Mesothelial cell of epicardium (in vitro differentiated cells): Measurements from ENCODE around the gene SLC38A1. TPM values are rescaled to one million over a fixed set of nuclear protein-coding genes. Genes with fewer than 3 reads are reported as not detected.

Source experiments
- DNase-seq, 2 experiments: peaks; one replicate each; pipeline ENCODE4 v3.0.0; 2021; ENCODE audit warnings: low spot score in 2 of 2; ENCODE audit not compliant: unreplicated experiment in 2 of 2
- H3K27ac Mint-ChIP-seq: 2 replicates; pipeline ENCODE4 v1.8.0; 2021; ENCODE audit warnings: mixed read lengths
- H3K27me3 Mint-ChIP-seq: 2 replicates; pipeline ENCODE4 v1.8.0; 2021; ENCODE audit warnings: low read depth, mixed read lengths
- H3K36me3 Mint-ChIP-seq: 2 replicates; pipeline ENCODE4 v1.8.0; 2021; ENCODE audit warnings: mixed read lengths
- H3K4me1 Mint-ChIP-seq: 2 replicates; pipeline ENCODE4 v1.8.0; 2021; ENCODE audit warnings: mixed read lengths
- H3K4me3 Mint-ChIP-seq: 2 replicates; pipeline ENCODE4 v1.8.0; 2021; ENCODE audit warnings: mild to moderate bottlenecking, moderate library complexity, mixed read lengths
- H3K9me3 Mint-ChIP-seq: 2 replicates; pipeline ENCODE4 v1.8.0; 2021; ENCODE audit warnings: mixed read lengths
- total RNA-seq: library from RNA; stranded (reverse); gene quantifications from 3 replicates; pipeline ENCODE4 v1.2.1, GENCODE V29; 2021
- TF ChIP-seq, protein P1 (sequence below): fragments of 200-600 bp; sonication (generic); IDR thresholded peaks from one replicate; pipeline ENCODE4 v1.5.0; 2021; ENCODE audit warnings: antibody characterized with exemption; ENCODE audit not compliant: unreplicated experiment

SLC38A1 gene
- total RNA-seq, 1 donor from 2014 or later = 114 TPM

DNA sequence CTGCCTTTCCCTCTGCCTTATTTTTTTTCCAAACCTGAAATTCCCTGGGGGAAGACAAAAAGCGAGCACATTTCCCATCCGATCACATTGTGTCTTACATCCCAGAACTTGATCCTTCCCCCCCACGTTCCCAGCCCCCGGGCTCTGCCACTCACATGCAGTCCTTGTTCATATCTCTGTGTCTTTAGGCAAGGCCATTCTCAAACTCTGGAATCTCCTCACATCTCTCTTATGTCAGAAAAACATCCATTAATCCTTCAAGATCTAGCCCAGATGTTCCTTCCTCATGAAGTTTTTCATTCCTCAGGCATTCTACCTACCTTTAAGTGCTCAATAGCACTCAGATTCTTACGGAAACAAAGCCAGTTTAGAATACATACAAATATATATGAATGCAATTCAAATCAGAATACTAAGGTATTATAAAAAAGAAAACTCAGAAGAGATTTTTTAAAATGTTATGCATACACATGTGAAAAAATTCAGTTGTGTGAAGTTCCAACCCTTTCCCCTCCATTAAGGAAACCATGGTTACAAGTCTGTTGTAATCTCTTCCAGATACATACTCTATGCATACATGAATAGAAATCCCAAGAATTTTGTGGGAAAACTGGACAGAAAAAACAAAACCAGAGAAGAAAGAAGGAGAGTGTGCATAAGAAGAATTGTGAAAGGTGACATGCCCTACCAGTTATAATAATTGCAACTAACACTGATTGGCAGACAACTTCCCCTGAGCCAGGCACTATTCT lies 120.3 kb downstream of the SLC38A1 start:
- Mint-ChIP-seq H3K27ac (peak overlapping the region; percentile 76), H3K36me3 (no peaks in the 10 kb centered on the region), H3K27me3 (no peaks in the 10 kb centered on the region), H3K4me1 (peaks cover 38% of the 10 kb centered on the region), H3K9me3 (no peaks in the 10 kb centered on the region), H3K4me3 (no peak overlapping the region)
- DNase-seq = no peak
- TF ChIP-seq, protein P1, sequence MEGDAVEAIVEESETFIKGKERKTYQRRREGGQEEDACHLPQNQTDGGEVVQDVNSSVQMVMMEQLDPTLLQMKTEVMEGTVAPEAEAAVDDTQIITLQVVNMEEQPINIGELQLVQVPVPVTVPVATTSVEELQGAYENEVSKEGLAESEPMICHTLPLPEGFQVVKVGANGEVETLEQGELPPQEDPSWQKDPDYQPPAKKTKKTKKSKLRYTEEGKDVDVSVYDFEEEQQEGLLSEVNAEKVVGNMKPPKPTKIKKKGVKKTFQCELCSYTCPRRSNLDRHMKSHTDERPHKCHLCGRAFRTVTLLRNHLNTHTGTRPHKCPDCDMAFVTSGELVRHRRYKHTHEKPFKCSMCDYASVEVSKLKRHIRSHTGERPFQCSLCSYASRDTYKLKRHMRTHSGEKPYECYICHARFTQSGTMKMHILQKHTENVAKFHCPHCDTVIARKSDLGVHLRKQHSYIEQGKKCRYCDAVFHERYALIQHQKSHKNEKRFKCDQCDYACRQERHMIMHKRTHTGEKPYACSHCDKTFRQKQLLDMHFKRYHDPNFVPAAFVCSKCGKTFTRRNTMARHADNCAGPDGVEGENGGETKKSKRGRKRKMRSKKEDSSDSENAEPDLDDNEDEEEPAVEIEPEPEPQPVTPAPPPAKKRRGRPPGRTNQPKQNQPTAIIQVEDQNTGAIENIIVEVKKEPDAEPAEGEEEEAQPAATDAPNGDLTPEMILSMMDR = no peak

- DNase-seq = no peak
- no peaks in the 10 kb centered on the region for H3K36me3 Mint-ChIP-seq
- H3K27ac Mint-ChIP-seq = no peak overlapping the region
- TF ChIP-seq, protein P1 = no peak
- H3K27me3 Mint-ChIP-seq = no peaks in the 10 kb centered on the region
- H3K4me3 Mint-ChIP-seq = no peak overlapping the region
- peaks cover 33% of the 10 kb centered on the region for H3K4me1 Mint-ChIP-seq
- H3K9me3 Mint-ChIP-seq = no peaks in the 10 kb centered on the region
Observed at GRCh38 chr12:46147144-46147543, 121.7 kb downstream of the SLC38A1 start.

DNA sequence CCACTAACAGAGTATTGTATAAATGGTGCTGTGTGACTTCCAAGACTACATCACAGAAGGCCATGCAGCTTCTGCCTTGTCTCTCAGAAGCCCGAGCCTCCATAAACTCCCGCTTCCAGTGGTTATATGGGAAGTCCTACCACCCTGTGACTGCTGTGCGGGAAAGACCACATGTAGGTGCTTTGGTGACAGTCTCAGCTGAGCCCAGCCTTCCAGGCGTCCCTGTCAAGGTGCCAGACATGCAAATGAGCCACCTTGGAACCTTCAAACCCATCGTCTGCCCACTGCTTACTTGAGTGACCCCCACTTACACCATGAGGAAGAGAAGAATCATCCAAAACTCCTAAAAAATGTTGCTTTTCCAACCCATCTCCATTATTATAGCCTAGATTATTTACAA lies 123.0 kb downstream of the SLC38A1 start:
- H3K27me3 Mint-ChIP-seq = no peaks in the 10 kb centered on the region
- no peaks in the 10 kb centered on the region for H3K36me3 Mint-ChIP-seq
- H3K9me3 Mint-ChIP-seq = no peaks in the 10 kb centered on the region
- no peak overlapping the region for H3K4me3 Mint-ChIP-seq
- peaks cover 29% of the 10 kb centered on the region for H3K4me1 Mint-ChIP-seq
- TF ChIP-seq, protein P1 = no peak
- no peak for DNase-seq
- no peak overlapping the region for H3K27ac Mint-ChIP-seq

- no peak for DNase-seq
- Mint-ChIP-seq H3K36me3 (no peaks in the 10 kb centered on the region), H3K27ac (no peak overlapping the region), H3K4me3 (no peak overlapping the region), H3K4me1 (peaks cover 20% of the 10 kb centered on the region), H3K9me3 (no peaks in the 10 kb centered on the region), H3K27me3 (no peaks in the 10 kb centered on the region)
- TF ChIP-seq, protein P1 = no peak
Observed at GRCh38 chr12:46144433-46144832, 124.4 kb downstream of the SLC38A1 start.

DNA sequence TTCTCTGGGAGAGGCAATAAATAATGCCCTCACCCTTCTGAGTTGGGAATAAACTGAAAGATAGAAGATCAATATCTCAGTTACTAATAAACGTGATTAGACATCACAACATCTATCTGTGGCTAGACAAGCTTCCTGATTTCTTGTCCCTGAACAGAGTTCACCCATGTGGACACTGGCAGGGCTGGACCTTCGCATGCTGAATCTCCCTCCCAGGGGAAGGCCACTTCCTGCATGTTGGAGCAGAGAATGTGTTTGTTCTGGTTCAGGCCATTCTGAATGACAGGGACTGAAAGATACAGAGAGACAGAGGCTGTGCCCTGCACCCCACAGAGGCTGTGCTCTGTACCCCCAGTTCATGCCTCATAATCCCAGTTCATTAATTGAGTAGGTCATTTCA lies 132.6 kb downstream of the SLC38A1 start:
- Mint-ChIP-seq H3K27ac (peak overlapping the region; percentile 33), H3K4me3 (no peak overlapping the region), H3K9me3 (peaks cover 6% of the 10 kb centered on the region), H3K4me1 (peaks cover 48% of the 10 kb centered on the region), H3K27me3 (peaks cover 6% of the 10 kb centered on the region), H3K36me3 (no peaks in the 10 kb centered on the region)
- DNase-seq = no peak
- TF ChIP-seq, protein P1 = no peak

GRCh38 chr12:46135750-46136149 lies 133.1 kb downstream of the SLC38A1 start:
- peaks cover 8% of the 10 kb centered on the region for H3K27me3 Mint-ChIP-seq
- H3K36me3 Mint-ChIP-seq = no peaks in the 10 kb centered on the region
- H3K4me1 Mint-ChIP-seq = peaks cover 49% of the 10 kb centered on the region
- H3K4me3 Mint-ChIP-seq = no peak overlapping the region
- TF ChIP-seq, protein P1 = no peak
- peaks cover 6% of the 10 kb centered on the region for H3K9me3 Mint-ChIP-seq
- DNase-seq = no peak
- no peak overlapping the region for H3K27ac Mint-ChIP-seq
